ENCODE data around the gene FBXL16.
A peak's percentile ranks its signal among the peaks of the same experiment; 100 is the strongest.
"Not testable (repeated sequence)": the region's sequence is repeated elsewhere in the genome, so short reads cannot be mapped to it uniquely, and the experiment has no call there.

The FBXL16 gene

GRCh38 chr16:708019-708418 lies 2.4 kb upstream of the FBXL16 start:
- DNase-seq = no peak

GRCh38 chr16:707062-707538 lies 1.5 kb upstream of the FBXL16 start:
- no peak for DNase-seq

- no peak for DNase-seq
Observed at GRCh38 chr16:706189-707061, 824 bp upstream of the FBXL16 start.

GRCh38 chr16:704552-705380 lies 835 bp downstream of the FBXL16 start:
- no peak for DNase-seq

- DNase-seq = no peak
Observed at GRCh38 chr16:704047-704446, 1.6 kb downstream of the FBXL16 start.

- no peak for DNase-seq
Observed at GRCh38 chr16:703406-703805, 2.2 kb downstream of the FBXL16 start.

GRCh38 chr16:702341-702740 lies 3.3 kb downstream of the FBXL16 start:
- no peak for DNase-seq

- DNase-seq = peak; percentile 61
Observed at GRCh38 chr16:700684-701584, 4.7 kb downstream of the FBXL16 start.

- no peak for DNase-seq
Observed at GRCh38 chr16:698911-699671, 6.5 kb downstream of the FBXL16 start.

GRCh38 chr16:695355-696089 lies 10.1 kb downstream of the FBXL16 start:
- peak; percentile 78 for DNase-seq

GRCh38 chr16:694863-695354 lies 10.7 kb downstream of the FBXL16 start:
- no peak for DNase-seq

- DNase-seq = no peak
Observed at GRCh38 chr16:694187-694862, 11.3 kb downstream of the FBXL16 start.

GRCh38 chr16:693766-694165 lies 11.8 kb downstream of the FBXL16 start:
- no peak for DNase-seq

GRCh38 chr16:693364-693763 lies 12.2 kb downstream of the FBXL16 start:
- DNase-seq = no peak

- DNase-seq = no peak
Observed at GRCh38 chr16:692356-693108, 13.1 kb downstream of the FBXL16 start.

GRCh38 chr16:691242-691641 lies 14.4 kb downstream of the FBXL16 start:
- DNase-seq = not testable (repeated sequence)

- no peak for DNase-seq
Observed at GRCh38 chr16:689175-689897, 16.3 kb downstream of the FBXL16 start.

GRCh38 chr16:687499-687898 lies 18.1 kb downstream of the FBXL16 start:
- no peak for DNase-seq

Data from CD4-positive, alpha-beta T cell treated with Interleukin-12 subunit alpha and Interleukin-12 subunit beta, for 1 hour (primary cell).